SH-SY5Y (cell line): ENCODE data around the gene TFEB.

Source experiments
- GATA2 ChIP-seq: IDR thresholded peaks from 2 replicates; pipeline ENCODE4 v1.6.1; 2011; ENCODE audit warnings: mild to moderate bottlenecking, low read depth, low read length
- GATA3 ChIP-seq: IDR thresholded peaks from 2 replicates; pipeline ENCODE4 v1.6.1; 2011; ENCODE audit warnings: low read depth, mild to moderate bottlenecking, low read length, moderate library complexity

DNA sequence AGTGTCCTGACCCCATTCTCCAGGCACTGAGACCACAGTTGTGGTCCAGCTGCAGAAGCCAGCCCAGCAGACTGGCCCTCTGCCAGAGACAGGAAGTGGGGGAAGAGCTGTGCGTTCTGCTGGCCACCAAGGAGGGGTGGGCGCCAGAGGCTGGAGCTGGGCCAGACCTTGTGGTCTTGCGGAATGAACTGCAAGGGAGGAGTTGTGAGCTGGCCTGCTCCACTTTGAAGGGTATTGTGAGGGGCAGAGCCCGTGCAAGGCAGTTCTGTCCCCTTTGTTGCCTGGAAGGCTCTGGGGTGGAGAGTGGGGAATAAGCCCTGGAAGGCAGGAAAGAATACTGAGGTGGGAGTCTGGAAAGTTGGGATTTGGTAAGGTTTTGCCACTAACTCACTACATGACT is 100.8 kb downstream of the TFEB start:
- TF ChIP-seq GATA2 (no peak), GATA3 (no peak)
